GM19043 (cell line): Measurements from ENCODE around the gene GPC1.
"Not testable (repeated sequence)": the region's sequence is repeated elsewhere in the genome, so short reads cannot be mapped to it uniquely, and the experiment has no call there.

Experiments
- ATAC-seq: cut with Tn5 transposase; IDR thresholded peaks from one replicate; pipeline ENCODE4 v1.9.1; 2021; ENCODE audit warnings: low read depth; ENCODE audit not compliant: unreplicated experiment

Gene GPC1

DNA sequence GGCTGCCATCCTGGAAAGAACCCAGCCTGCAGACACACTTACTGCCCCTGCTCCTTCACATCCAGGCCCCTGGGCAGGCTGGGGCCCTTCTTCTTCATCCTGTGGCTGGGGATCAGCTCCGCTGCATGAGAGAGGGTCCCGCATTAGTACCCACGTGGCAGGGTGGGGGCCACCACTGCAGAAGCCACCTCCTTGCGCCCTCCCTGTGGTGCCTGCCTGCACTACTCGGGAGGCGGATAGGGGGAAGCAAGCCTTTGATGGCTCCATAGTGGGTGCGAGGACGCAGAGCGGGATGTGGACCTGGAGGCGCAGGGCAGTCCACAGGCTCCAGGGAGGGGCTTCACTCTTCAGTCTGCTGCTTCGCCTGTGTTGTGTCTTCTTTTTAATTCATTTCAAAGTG lies 46.7 kb downstream of the GPC1 start:
- no peak for ATAC-seq

DNA sequence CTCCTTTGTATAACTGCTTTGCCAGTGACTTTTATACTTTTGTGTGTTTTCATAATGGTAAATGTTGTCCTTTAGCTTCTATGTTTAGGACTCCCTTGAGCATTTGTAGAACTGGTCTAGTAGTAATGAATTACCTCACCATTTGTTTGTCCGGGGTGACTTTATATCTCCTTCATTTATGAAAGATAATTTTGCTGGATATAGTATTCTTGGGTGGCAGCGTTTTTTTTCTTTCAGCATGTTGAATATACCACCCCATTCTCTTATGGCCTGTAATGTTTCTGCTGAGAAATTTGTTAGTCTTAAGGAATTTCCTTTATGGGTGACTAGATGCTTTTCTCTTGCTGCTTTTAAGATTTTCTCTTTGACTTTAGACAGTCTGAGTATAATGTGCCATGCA lies 56.0 kb downstream of the GPC1 start:
- ATAC-seq, result no peak

DNA sequence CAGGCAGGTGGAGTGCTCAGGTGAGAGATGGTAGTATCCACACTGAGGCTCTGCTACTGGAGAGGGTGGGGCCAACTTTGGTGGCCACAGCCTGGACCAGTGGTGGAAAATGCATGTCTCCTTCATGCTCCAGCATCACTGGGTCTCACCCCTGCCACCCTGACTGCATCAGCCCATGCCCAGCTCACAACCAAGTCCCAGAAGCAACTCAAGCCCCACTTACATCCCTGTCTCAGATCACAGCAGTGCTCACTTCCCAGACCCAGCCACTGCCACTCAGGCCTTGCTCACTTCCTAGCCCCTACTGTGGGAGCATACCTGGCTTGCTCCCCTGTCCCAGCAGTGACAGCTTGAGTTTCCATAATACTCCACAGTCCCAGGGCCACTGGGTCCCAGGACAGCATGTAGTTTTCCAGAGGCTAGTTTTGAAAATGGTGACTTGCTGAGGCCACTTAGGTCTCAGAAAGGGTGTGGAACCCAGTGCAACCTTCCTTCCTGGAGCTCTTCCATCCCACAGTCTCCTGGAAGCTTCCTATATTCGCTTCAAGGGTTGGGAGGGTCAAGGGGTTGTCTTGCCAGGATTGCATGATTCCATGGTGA lies 58.8 kb downstream of the GPC1 start:
- ATAC-seq, result no peak

DNA sequence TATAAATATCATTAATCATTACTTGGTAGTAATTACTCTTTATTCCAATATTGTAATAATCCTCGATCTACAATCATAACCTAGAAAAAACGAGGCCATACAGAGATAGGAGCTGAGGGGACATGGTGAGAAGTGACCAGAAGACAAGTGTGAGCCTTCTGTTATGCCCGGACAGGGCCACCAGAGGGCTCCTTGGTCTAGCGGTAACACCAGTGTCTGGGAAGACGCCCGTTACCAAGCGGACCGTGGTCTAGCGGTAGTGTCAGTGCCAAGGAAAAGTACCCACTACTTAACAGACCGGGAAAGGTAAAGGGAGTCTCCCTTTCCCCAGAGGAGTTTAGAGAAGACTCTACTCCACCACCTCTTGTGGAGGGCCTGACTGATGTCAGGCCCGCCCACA lies 59.5 kb downstream of the GPC1 start:
- not testable (repeated sequence) for ATAC-seq

DNA sequence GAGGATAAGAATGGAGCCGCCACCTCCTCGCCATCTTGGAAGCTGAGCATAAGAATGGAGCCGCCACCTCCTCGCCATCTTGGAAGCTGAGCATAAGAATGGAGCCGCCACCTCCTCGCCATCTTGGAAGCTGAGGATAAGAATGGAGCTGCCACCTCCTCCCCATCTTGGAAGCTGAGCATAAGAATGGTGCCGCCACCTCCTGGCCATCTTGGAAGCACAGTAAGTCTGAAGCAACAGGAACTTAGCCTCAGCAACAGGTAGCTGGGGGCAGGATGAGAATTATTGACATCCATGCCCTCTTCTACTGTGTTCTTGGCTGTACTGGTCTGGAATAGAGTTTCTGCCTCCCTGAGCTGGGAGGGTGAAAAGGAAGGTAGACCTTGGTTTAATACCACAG lies 61.6 kb downstream of the GPC1 start:
- not testable (repeated sequence) for ATAC-seq

DNA sequence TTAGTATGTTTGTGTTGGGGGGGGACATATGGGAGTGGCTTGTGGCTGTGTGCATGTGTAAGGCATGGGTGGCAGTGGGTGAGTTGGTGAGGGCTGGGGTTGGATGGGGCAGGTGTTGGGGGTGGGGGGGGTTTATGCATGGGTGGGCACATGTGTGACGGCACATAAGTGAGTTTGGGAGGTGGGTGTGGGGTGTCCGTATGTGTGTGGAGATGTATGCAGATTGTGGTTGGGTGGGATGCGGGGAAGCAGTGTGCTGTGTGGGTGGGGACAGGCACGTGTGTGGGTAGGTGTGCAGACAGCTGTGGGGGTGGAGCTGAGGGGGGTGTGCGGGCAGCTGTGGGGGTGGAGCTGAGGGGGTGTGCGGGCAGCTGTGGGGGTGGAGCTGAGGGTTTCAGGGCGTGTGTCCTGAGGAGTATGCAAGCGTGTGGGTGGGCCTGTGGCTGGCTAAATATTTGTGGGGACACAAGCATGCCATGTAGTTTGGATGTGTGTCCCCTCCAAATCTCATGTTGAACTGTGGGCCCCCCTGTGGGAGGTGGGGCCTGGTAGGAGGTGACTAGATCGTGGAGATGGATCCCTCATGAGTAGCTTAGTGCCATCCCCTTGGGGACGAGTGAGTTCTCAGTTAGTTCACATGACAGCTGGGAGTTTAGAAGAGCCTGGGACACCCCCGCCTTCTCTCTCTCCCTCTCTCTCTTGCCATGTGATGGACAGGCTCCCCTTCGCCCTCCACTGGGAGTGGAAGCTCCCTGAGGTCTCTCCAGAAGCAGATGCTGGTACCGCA lies 62.9 kb downstream of the GPC1 start:
- ATAC-seq, result no peak

DNA sequence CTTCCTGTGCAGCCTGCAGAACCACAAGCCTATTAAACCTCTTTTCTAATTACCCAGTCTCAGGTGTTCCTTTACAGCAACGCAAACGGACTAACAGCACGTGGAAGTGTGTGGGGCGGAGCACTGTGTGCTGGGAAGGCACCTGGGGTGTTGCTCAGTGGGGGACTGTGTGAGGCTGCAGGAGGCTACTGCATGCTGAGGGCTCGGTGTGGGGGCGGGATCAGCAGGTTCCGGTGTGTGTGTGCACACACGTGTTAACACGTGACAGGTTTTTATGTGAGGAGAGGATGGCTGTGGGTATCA lies 63.4 kb downstream of the GPC1 start:
- ATAC-seq, result no peak

DNA sequence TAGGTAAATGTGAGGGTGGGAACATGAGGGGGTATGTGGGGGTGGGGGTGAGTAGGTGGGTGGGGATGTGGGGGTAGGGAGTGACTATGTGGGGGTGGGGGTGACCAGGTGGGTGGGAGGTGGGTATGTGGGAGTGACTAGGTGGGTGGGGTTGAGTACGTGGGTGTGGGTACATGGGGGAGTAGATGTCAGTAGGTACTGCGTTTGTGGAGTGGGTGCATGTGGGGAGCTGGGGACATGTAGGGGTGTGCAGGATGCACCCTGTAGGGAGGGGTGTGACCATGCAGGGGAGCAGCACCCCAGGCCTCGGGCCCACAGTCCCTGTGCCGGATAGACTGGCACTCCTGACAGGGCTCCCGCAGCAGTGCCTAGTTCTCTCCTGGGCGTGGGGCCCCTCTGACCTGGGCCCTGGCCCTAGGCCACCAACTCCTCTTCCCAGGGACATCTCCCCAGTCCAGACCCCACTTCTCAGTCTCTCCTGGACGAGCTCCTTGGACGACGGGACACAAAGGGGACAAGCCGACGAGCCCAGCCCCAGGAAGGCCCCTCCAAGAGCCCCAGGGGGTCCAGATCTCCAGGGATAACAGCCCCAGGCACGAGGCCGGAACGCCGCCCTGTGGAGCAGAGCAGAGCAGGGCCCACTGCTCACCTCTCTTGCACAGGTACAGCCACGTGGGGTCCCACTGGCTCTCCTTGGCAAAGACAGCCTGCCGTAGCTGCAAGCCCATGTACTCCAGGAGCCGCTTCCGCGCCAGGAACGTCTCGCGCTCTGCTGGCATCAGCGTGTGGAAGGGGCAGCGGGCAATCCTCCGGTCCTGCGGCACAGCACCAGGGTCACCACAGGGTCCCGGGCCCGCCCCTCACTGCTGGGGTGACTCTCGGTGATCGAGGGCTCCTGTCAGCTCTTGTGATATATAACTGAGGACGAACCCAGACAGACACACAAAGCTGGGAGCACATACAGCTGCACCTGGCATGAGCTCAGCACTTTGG lies 64.1 kb downstream of the GPC1 start:
- no peak for ATAC-seq

DNA sequence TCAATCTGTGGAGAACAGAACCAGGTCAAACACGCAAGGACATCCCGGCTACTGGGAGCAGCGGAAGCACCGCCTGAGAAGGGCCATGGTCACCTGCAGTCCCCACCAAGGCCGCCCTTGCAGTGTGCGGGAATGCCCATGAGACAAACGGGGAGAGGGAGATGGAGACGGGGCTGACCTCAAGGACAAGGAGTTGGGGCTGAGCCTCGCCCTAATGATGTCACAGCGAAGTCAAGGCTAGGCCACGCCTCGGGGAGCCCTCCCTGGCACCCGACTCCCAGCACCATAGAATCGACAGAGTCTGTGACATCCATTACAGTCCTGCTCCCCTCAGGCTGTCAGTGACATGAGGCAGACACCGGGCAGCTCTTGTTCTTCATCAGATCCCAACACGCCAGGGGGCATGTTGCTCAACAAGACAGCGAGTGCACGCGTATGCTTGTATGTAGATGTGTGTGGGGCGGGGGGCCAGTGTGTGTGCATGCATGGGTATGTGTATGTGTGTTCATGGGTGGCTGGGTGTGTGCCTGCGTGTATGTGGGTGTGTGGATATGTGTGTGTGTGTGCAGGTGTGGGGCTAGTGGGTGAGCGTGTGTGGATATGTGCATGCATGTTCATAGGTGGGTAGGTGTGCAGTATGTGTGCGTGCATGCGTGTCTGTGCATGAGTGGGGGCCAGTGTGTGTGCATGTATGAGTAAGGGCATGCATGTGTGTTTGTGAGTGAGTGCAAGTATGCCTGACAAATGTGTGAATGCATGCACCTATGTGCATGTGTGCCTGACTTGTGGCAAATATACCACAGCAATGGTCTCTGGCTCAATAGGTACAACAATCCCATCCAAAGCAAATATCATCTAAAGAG lies 65.3 kb downstream of the GPC1 start:
- ATAC-seq, result no peak

DNA sequence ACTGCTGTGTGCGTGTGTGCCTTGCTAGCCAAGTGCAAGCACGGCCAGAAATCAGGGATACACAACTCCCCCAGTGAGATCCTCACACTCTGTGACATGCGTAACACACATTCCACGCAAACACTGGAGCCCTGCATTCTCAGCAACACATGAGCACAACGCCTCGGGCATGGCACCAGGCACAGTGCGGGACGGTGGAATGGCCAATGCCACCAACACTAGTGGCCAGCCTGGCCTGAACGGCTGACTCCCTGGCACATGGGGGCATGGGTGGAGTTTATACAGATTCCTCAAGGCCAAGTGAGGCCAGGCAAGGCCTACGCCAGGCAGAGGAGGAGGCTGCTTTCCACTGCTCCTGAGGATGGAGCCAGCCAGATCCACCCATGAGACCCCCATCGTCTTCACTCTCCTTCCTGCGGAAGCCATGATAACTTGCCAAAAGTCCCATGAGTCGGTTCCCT lies 66.1 kb downstream of the GPC1 start:
- no peak for ATAC-seq

DNA sequence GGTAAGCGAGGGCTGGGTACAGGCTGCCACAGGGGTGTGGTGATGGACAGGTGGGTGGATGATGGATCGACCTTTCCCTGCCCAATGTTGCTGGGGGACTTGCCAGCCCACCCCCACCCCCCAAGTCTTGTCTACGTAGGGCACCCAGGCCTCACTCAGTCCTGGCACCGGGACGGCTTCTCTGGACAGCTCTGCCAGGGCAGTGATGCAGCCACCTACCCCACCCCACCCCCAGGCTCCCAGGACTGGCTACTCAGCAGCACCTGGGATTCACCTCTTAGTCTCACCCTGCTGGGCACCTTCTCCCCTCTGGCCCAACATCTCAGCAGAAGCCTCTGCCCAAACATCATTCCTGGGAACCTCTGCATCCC lies 66.6 kb downstream of the GPC1 start:
- ATAC-seq, result no peak

DNA sequence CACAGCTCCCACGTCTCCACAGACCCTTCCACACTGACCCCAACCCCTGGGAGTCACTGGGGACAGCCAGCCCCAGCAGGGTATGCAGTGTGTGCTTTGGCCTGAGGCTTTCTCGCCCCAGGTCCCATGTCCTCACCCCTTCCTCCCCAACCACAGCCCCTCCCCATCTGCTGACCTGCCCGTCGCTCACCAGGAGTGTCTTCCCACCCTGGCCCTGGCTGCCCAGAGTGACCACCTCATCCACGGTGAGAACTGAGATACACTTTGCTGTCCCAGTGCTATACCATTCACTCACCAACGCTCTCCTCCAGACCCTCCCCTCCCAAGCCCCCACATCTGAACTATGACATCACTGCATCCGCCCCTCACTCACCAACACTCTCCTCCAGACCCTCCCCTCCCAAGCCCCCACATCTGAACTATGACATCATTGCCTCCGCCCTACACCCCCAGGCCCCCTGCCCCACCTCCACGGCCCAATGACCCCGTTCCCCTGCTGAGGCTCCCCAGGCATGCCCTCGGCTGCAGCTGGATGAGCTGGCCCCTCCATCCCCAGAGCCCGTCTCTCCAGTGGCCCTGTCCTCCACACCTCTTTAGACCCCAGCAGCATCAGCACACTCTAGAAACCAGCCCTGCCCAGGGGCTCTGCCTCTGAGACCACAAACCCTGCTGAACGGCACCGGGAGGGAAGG lies 67.1 kb downstream of the GPC1 start:
- ATAC-seq, result no peak

DNA sequence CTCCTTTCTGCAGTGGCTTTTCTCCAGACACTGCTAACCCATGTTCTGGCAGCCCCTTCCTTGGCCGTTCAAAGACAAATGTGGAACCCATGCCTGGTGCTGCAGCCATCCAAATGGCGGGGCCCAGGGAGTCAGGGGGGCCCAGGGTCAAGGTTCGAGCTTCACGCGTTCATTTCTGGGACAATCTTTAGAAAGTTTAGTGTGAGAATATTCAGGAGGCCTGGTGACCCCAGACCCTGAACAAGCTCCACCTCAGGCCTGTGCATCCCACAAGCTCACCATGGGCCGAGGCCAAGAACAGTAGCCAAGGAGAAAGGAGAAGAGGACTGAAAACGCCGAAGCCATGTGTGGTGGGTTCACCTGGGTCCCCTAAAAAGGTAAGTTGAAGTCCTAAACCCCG lies 67.9 kb downstream of the GPC1 start:
- ATAC-seq, result no peak

DNA sequence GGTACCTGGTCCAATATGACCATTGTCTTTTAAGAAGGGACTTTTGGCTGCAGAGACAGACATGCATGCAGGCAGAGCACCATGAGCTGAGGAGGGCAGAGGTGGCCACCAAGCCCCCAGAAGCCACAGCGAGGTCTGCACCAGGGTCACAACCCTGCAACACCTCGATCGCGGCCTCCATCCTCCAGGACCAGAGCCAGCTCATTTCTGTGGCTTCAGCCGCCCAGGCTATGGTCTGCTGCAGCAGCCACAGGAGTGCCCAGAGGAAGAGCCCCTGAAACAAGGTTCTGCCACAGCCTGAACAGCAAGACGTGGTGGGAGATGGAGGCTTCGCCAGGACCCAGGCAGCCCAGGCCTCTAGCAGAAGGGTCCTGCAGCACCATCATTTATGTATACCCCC lies 68.4 kb downstream of the GPC1 start:
- ATAC-seq, result no peak

DNA sequence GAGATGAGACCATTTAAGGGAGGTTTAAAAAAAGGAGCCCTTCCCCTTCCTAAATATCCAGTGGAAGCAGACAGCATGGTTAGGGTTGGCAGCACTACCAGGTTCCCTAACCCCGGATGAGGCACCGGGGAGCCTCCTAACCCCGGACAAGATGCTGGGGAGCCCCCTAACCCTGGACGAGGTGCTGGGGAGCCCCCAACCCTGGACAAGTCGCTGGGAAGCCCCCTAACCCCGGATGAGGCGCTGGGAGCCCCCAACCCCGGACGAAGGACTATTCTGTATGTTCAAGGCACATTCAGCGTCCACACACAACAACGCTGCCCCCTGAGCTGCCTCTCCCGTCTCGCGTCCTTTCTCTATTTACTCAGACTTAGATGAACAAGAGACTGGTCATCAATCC lies 70.4 kb downstream of the GPC1 start:
- ATAC-seq, result no peak

DNA sequence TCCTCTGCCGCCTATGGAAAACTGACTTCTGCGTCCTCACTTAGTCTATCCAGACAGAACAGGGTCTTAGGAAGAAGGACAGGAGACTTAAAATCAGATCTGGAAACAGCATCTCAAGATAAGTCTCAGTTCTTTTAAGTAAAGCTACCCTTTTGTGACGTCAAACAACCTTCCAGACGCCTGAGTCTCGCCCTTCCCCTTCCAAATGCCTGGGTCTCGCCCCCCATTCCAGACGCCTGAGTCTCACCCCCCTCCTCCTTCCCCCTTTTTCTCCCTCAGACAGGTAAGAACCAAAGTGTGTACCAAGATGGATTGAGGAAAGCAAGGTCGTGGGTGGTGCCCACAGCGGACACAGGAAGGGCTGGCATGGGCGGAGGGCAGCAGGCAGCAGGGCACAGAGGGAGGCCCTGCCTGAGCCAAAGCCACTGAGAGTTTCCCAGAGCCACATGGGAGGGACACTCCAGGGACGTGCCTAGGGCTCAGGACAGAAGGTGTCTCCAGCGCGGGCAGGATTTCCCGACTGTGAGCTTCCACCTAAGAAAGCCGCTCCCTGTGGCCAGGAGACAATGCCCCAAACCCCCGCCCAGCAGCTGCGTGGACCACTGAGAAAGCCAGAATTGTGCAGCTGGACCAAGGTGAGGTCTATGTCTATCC lies 71.1 kb downstream of the GPC1 start:
- ATAC-seq, result no peak

DNA sequence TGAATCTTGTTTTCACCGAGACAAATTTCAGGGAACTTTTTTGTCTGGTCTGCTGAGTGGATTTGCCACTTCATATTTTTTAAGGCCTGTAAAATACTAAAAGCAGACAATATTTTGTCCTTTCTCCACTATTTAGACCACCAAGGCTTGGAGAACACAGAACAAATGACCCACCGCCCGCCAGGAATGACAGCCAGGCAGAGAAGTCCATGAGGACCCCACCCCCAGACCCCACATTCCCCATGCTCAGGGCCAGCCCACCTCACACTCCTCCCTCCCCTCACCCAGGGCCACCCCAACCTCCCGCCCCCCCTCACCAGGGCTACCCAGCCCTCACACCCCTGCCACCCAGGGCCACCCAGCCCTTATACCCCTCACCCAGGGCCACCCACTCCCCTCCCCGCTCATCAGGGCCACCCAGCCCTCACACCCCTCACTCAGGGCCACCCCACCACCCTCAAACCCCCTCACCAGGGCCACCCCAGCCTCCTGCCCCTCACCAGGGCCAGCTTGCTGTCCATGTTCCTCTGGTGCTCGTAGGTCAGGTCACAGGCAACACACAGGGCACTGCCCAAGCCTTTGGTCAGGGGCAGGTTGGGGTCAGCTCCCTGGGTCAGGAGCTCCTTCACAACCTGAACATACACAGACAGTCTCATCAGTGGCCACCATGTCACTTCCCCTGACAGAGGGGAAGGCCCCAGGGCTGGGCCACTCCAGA lies 71.8 kb downstream of the GPC1 start:
- ATAC-seq, result no peak

DNA sequence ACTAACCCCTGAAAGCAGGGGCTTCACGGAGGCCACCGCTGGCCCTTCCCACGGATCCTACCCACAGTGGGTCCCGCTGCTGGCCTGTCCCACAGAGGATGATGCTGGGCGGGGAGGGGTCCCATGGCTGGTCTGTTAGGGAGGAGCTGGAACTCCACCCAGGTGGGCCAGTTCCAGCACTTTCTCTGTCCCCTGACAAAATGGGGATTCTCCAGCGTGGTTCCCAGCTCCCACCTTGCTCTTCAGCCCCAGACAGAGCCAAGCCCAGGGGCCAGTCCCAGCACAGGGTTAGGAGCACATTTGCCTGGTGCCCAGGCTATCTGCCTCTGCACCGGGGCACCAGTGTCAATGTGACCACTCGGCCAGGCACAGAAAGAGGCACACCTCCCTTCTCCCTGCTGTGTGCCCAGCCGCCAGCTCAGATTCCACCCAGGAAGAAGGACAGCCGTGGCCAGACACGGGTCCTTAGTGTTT lies 72.4 kb downstream of the GPC1 start:
- ATAC-seq, result no peak
